Testis (tissue), 2 donors: ENCODE results near the gene GARS1.

Experiments
- POLR2A ChIP-seq: fragments of 450-650 bp; IDR thresholded peaks from one replicate; pipeline ENCODE4 v1.6.1; 2017; ENCODE audit warnings: antibody characterized with exemption, mild to moderate bottlenecking, moderate library complexity
- TF ChIP-seq, protein P1 (sequence below), 3 experiments: fragments of 450-650 bp in 2 of 3; fragments of 200-600 bp in 1 of 3; sonication (generic) in 1 of 3; IDR thresholded peaks; one replicate each; pipeline ENCODE4 v1.5.1; 2016 to 2019; ENCODE audit warnings: antibody characterized with exemption in 3 of 3, mild to moderate bottlenecking in 2 of 3, moderate library complexity in 1 of 3

GRCh38 chr7:30618961-30619360, 24.3 kb downstream of the GARS1 start:
- TF ChIP-seq, protein P1, sequence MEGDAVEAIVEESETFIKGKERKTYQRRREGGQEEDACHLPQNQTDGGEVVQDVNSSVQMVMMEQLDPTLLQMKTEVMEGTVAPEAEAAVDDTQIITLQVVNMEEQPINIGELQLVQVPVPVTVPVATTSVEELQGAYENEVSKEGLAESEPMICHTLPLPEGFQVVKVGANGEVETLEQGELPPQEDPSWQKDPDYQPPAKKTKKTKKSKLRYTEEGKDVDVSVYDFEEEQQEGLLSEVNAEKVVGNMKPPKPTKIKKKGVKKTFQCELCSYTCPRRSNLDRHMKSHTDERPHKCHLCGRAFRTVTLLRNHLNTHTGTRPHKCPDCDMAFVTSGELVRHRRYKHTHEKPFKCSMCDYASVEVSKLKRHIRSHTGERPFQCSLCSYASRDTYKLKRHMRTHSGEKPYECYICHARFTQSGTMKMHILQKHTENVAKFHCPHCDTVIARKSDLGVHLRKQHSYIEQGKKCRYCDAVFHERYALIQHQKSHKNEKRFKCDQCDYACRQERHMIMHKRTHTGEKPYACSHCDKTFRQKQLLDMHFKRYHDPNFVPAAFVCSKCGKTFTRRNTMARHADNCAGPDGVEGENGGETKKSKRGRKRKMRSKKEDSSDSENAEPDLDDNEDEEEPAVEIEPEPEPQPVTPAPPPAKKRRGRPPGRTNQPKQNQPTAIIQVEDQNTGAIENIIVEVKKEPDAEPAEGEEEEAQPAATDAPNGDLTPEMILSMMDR (IDR thresholded peaks at IDR 0.05): no peak
- TF ChIP-seq POLR2A: no peak
